GDM1 (cell line): ENCODE data around the gene KRTAP23-1.

Experiments
- DNase-seq: peaks from one replicate; lab custom pipeline; 2025; lab: John Stamatoyannopoulos, UW

The KRTAP23-1 gene

DNA sequence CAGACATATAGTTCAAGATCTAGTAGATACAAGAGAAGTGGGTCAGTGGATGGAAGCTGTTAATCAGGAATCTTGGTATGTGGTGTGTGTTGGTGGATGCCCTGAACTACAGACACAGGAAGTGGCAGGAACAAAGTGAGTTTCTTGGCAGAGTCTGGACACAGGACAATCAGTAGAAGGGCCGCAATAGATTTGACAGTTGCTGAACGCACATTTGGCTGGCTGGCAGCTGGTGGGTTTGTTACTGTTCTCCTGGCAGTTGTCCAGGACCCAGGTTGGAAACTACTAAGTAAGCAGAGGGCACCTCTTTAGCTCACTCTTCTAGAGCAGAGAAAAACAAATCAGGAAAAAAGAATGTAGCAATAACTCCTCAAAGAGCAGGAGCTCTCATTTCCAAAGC lies 41.5 kb downstream of the KRTAP23-1 start:
- no peak for DNase-seq

DNA sequence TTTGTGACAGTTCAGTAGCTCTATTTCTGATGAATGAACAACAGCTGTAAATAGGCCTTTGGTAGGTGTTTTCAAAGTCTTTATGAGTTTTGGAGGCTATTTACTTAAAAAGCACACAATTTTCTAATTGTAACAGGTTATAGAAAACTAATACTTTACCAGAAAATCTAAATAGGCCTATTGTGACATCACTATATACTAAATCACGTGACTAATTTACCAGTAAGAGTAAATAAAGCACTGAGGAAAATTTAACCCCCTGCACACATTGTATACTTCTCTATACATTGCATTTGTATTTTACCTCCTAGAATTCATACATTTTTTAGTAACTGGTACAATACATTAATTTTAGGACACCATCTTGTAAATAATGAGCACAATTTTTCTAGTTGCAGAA lies 43.3 kb downstream of the KRTAP23-1 start:
- no peak for DNase-seq
